ENCODE data around the gene CHMP2A.

DNA sequence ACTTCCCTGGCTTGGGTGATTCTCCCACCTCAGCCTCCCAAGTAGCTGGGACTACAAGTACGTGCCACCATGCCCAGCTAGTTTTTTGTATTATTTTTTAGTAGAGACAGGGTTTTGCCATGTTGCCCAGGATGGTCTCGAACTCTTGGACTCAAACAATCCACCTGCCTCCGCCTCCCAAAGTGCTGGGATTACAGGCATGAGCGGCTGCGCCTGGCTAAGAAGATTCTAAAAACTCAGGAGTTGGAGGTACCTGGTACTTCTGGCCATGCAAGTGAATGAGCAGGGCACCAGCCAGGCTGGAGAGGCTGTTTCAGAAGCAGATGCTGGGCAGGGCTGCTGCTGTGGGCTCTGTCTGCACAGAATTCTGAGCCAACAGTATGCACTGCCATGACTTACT lies 12.1 kb upstream of the CHMP2A start:
- TF ChIP-seq, protein P1, sequence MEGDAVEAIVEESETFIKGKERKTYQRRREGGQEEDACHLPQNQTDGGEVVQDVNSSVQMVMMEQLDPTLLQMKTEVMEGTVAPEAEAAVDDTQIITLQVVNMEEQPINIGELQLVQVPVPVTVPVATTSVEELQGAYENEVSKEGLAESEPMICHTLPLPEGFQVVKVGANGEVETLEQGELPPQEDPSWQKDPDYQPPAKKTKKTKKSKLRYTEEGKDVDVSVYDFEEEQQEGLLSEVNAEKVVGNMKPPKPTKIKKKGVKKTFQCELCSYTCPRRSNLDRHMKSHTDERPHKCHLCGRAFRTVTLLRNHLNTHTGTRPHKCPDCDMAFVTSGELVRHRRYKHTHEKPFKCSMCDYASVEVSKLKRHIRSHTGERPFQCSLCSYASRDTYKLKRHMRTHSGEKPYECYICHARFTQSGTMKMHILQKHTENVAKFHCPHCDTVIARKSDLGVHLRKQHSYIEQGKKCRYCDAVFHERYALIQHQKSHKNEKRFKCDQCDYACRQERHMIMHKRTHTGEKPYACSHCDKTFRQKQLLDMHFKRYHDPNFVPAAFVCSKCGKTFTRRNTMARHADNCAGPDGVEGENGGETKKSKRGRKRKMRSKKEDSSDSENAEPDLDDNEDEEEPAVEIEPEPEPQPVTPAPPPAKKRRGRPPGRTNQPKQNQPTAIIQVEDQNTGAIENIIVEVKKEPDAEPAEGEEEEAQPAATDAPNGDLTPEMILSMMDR (IDR thresholded peaks at IDR 0.05): no peak
- TF ChIP-seq POLR2A (IDR thresholded peaks at IDR 0.05; ENCODE audit: low read length) (no peak), BHLHE40 (IDR thresholded peaks at IDR 0.05; ENCODE audit: low read depth, low read length) (no peak), CHD4 (IDR thresholded peaks at IDR 0.05; ENCODE audit: borderline replicate concordance) (no peak), MYC (IDR thresholded peaks at IDR 0.05; ENCODE audit: borderline replicate concordance, low read length) (no peak), RCOR1 (IDR thresholded peaks at IDR 0.05; ENCODE audit: low read depth, low read length) (no peak), EP300 (IDR thresholded peaks at IDR 0.05) (no peak), KDM5A (IDR thresholded peaks at IDR 0.05) (no peak), TFCP2L1 (CRISPR knock-in tag; IDR thresholded peaks at IDR 0.05) (no peak), SREBF2 (IDR thresholded peaks at IDR 0.05) (no peak)

All from A549 (cell line).